ENCODE results near the gene CUL4B.
"Not testable (repeated sequence)": the region's sequence is repeated elsewhere in the genome, so short reads cannot be mapped to it uniquely, and the experiment has no call there.

CUL4B gene

DNA sequence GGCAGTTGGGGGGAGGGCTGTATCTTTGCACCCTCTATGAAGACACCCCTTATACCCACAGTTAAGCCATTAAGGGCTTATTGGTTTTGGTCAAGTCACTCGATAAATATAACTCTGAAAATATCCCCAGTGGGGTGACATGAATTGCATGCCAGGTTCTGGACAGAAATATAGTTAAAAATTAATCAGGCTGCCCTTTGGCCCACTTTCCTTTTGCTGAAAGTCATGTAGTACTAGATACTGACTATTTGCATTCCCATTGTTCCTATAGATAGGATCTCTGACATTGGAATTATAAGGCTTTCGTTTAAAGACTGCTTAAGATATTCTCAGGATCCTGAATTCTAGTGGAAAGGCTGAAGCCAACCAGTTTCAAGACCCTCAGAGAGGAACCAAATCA lies 48.1 kb downstream of the CUL4B start:
- no peak overlapping the region for H3K9ac ChIP-seq
- TF ChIP-seq, protein P1, sequence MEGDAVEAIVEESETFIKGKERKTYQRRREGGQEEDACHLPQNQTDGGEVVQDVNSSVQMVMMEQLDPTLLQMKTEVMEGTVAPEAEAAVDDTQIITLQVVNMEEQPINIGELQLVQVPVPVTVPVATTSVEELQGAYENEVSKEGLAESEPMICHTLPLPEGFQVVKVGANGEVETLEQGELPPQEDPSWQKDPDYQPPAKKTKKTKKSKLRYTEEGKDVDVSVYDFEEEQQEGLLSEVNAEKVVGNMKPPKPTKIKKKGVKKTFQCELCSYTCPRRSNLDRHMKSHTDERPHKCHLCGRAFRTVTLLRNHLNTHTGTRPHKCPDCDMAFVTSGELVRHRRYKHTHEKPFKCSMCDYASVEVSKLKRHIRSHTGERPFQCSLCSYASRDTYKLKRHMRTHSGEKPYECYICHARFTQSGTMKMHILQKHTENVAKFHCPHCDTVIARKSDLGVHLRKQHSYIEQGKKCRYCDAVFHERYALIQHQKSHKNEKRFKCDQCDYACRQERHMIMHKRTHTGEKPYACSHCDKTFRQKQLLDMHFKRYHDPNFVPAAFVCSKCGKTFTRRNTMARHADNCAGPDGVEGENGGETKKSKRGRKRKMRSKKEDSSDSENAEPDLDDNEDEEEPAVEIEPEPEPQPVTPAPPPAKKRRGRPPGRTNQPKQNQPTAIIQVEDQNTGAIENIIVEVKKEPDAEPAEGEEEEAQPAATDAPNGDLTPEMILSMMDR (IDR thresholded peaks at IDR 0.05): no peak
- H3K4me3 ChIP-seq (ENCODE audit: low read depth, low read length): no peak overlapping the region
- no peaks in the 10 kb centered on the region for H3K9me3 ChIP-seq (ENCODE audit: control insufficient read depth, low read length)
- no peaks in the 10 kb centered on the region for H3K27me3 ChIP-seq (ENCODE audit: control insufficient read depth, insufficient read depth, low read length)
- H3K27ac ChIP-seq: no peak overlapping the region
- no peaks in the 10 kb centered on the region for H3K4me1 ChIP-seq
- no peaks in the 10 kb centered on the region for H3K79me2 ChIP-seq
- no peak overlapping the region for H2AFZ ChIP-seq
- no peaks in the 10 kb centered on the region for H3K36me3 ChIP-seq (ENCODE audit: control insufficient read depth, insufficient read depth, low read length)
- H3K4me2 ChIP-seq (ENCODE audit: low read length): no peak overlapping the region

DNA sequence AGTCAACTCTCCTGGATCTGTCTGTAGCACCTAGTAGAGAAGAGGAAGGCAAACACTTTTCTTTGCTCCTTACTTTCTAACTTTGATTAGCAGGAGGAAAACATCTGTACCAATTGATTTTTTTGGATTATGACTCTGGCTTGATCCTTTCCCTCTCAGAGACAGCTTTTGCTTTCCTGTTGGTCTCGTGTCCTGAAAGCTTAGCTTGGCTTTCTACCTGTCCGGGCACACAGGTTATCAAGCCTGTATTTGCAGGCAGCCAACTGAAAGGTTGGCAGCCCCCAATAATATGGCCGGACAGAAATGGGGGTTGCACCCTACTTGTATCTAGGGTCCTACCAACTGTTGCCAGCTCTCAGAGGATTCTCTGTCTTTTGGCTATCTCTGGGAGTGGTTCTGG lies 48.5 kb downstream of the CUL4B start:
- no peak overlapping the region for H3K4me2 ChIP-seq (ENCODE audit: low read length)
- H3K36me3 ChIP-seq (ENCODE audit: control insufficient read depth, insufficient read depth, low read length): no peaks in the 10 kb centered on the region
- no peaks in the 10 kb centered on the region for H3K79me2 ChIP-seq
- H3K27me3 ChIP-seq (ENCODE audit: control insufficient read depth, insufficient read depth, low read length): no peaks in the 10 kb centered on the region
- H3K4me3 ChIP-seq (ENCODE audit: low read depth, low read length): no peak overlapping the region
- no peaks in the 10 kb centered on the region for H3K4me1 ChIP-seq
- H3K9ac ChIP-seq: no peak overlapping the region
- TF ChIP-seq, protein P1 (IDR thresholded peaks at IDR 0.05): no peak
- no peak overlapping the region for H3K27ac ChIP-seq
- H2AFZ ChIP-seq: no peak overlapping the region
- H3K9me3 ChIP-seq (ENCODE audit: control insufficient read depth, low read length): no peaks in the 10 kb centered on the region

DNA sequence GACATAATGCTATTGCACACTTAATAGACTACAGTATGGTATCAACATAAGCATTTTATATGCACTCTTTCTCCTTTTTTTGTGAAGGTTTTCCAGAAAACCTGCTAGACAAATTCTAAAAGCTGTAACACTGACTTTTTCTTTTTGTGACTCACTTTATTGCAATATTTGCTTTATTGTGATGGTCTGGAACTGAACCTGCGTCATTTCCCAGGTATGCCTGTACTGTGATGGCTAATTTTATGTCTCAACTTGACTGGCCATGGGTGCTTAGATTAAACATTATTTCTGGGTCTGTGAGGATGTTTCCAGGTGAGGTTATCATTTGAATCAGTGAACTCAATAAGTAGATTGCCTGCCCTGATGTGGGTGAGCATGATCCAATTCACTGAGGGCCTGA lies 56.2 kb downstream of the CUL4B start:
- no peaks in the 10 kb centered on the region for H3K79me2 ChIP-seq
- no peak overlapping the region for H3K4me2 ChIP-seq (ENCODE audit: low read length)
- no peaks in the 10 kb centered on the region for H3K9me3 ChIP-seq (ENCODE audit: control insufficient read depth, low read length)
- H3K27ac ChIP-seq: no peak overlapping the region
- H3K9ac ChIP-seq: no peak overlapping the region
- no peaks in the 10 kb centered on the region for H3K36me3 ChIP-seq (ENCODE audit: control insufficient read depth, insufficient read depth, low read length)
- no peak overlapping the region for H2AFZ ChIP-seq
- H3K4me3 ChIP-seq (ENCODE audit: low read depth, low read length): no peak overlapping the region
- no peaks in the 10 kb centered on the region for H3K27me3 ChIP-seq (ENCODE audit: control insufficient read depth, insufficient read depth, low read length)
- TF ChIP-seq, protein P1 (IDR thresholded peaks at IDR 0.05): no peak
- no peaks in the 10 kb centered on the region for H3K4me1 ChIP-seq

DNA sequence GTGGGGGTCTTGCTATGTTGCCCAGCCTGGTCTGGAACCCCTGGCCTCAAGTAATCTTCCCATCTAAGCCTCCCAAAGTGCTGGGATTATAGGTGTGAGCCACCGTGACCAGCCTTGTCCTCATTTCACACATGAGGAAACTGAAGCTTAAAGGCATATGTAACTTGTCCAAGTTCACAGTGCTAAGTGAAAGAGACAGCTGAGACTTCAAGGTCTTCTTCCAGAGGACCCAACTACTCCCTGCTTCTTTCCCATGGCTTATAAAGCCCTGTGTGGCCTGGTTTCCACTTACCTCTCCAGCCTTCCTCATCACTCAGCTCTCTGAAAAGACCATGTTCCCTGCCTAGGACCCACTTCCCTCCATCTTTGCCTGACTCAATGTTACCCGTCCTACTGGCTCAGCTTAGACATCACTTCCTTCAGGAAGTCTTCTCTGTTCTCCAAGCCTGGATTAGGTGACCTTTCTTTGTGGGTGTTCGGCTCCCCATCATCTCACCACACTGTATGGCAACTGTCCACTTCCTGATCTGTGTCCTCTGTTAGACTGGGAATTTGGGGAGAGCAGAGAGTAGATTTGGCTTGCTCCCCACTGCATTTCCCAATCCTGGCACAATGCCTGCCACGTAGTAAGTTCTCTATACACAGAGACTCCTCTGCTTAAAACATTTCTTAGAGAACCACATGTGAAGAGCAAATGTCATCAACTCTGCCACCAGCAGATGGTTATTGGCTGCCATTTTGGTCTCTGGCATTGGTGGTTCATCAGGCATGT lies 61.3 kb downstream of the CUL4B start:
- Histone ChIP-seq H3K4me1 (no peaks in the 10 kb centered on the region), H3K9ac (no peak overlapping the region), H3K4me3 (ENCODE audit: low read depth, low read length) (no peak overlapping the region), H3K27ac (no peak overlapping the region), H3K36me3 (ENCODE audit: control insufficient read depth, insufficient read depth, low read length) (no peaks in the 10 kb centered on the region), H3K4me2 (ENCODE audit: low read length) (no peak overlapping the region), H3K27me3 (ENCODE audit: control insufficient read depth, insufficient read depth, low read length) (no peaks in the 10 kb centered on the region), H3K9me3 (ENCODE audit: control insufficient read depth, low read length) (no peaks in the 10 kb centered on the region), H3K79me2 (no peaks in the 10 kb centered on the region), H2AFZ (no peak overlapping the region)
- TF ChIP-seq, protein P1 (IDR thresholded peaks at IDR 0.05): no peak

DNA sequence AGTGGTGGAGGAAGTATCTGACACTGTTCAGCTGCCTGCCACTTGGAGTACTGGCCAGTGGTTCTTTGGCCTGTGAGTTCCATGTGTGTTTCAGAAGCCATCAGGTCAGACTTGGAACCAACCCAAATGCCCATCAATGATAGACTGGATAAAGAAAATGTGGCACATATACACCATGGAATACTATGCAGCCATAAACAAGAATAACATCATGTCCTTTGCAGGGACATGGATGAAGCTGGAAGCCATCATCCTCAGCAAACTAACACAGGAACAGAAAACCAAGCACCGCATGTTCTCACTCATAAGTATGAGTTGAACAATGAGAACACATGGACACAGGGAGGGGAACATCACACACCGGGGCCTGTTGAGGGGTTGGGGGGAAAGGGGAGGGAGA lies 70.6 kb downstream of the CUL4B start:
- H3K36me3 ChIP-seq (ENCODE audit: control insufficient read depth, insufficient read depth, low read length); H3K4me2 ChIP-seq (ENCODE audit: low read length); H3K9ac ChIP-seq; H3K27ac ChIP-seq; H3K79me2 ChIP-seq; H3K9me3 ChIP-seq (ENCODE audit: control insufficient read depth, low read length); H3K4me1 ChIP-seq; H3K27me3 ChIP-seq (ENCODE audit: control insufficient read depth, insufficient read depth, low read length); H2AFZ ChIP-seq; H3K4me3 ChIP-seq (ENCODE audit: low read depth, low read length): not testable (repeated sequence)

All from parathyroid adenoma (tissue), 2 donors.